IMR-90 (cell line): ENCODE results near the gene MZT2A. TPM values are rescaled to one million over a fixed set of nuclear protein-coding genes. Genes with fewer than 3 reads are reported as not detected.
"Not testable (repeated sequence)": the region's sequence is repeated elsewhere in the genome, so short reads cannot be mapped to it uniquely, and the experiment has no call there.

ENCODE experiments used
- ATAC-seq: fragments of 200-7000 bp; cut with Tn5 transposase; 2 replicates; pipeline ENCODE4 v1.9.1; 2020; ENCODE audit warnings: low read depth, mild to moderate bottlenecking, moderate library complexity
- BruUV-seq: library from RNA; stranded (reverse); fragments of 400-500 nt; replicated peaks from 2 replicates; lab custom pipeline; 2021; lab: Mats Ljungman, UMichigan
- CTCF ChIA-PET: fragments of 300-600 bp; formaldehyde crosslinking; extraction: SDS; loops from one replicate; lab custom pipeline; 2021; ENCODE audit warnings: antibody characterized with exemption; lab: Yijun Ruan, JAX
- POLR2A ChIA-PET: fragments of 300-600 bp; sonication (Branson Sonifier 250); formaldehyde crosslinking; loops from one replicate; lab custom pipeline; 2022; ENCODE audit warnings: antibody characterized with exemption; ENCODE audit not compliant: unreplicated experiment; lab: Charles Lee
- DNase-seq: peaks from one replicate; pipeline ENCODE4 v3.0.0; 2013
- H2AFZ ChIP-seq: replicated peaks from 2 replicates; pipeline ENCODE3; 2013; ENCODE audit warnings: low read length, mild to moderate bottlenecking; ENCODE audit not compliant: poor library complexity
- H2AK5ac ChIP-seq: 2 replicates; pipeline ENCODE4 v1.6.1; 2013; ENCODE audit warnings: low read depth, low read length, inconsistent platforms
- H2AK9ac ChIP-seq: replicated peaks from 2 replicates; pipeline ENCODE3; 2013; ENCODE audit warnings: mild to moderate bottlenecking, low read depth, low read length, moderate library complexity; ENCODE audit not compliant: poor library complexity
- H2BK120ac ChIP-seq: 2 replicates; pipeline ENCODE4 v1.6.1; 2013; ENCODE audit warnings: low read depth, low read length, inconsistent platforms
- H2BK15ac ChIP-seq: 3 replicates; pipeline ENCODE4 v1.6.1; 2013; ENCODE audit warnings: low read depth, low read length, inconsistent platforms
- H2BK20ac ChIP-seq: 2 replicates; pipeline ENCODE4 v1.6.1; 2013; ENCODE audit warnings: low read depth, mild to moderate bottlenecking, inconsistent platforms, low read length, moderate library complexity
- H2BK5ac ChIP-seq: 2 replicates; pipeline ENCODE4 v1.6.1; 2013; ENCODE audit warnings: mild to moderate bottlenecking, low read depth, low read length, inconsistent platforms; ENCODE audit not compliant: poor library complexity, severe bottlenecking
- H3K14ac ChIP-seq: replicated peaks from 2 replicates; pipeline ENCODE4 v1.6.1; 2013; ENCODE audit warnings: low read depth, low read length, inconsistent platforms
- H3K18ac ChIP-seq: 2 replicates; pipeline ENCODE4 v1.6.1; 2013; ENCODE audit warnings: low read depth, low read length, control low read depth
- H3K23ac ChIP-seq: 2 replicates; pipeline ENCODE4 v1.6.1; 2013; ENCODE audit warnings: low read depth, low read length, inconsistent platforms
- H3K27ac ChIP-seq: 2 replicates; pipeline ENCODE4 v1.5.1; 2013; ENCODE audit warnings: mild to moderate bottlenecking, control low read depth, low read length; ENCODE audit not compliant: insufficient read depth
- H3K27me3 ChIP-seq: 2 replicates; pipeline ENCODE4 v1.6.1; 2013; ENCODE audit warnings: low read length; ENCODE audit not compliant: control insufficient read depth, insufficient read depth
- H3K36me3 ChIP-seq: 2 replicates; pipeline ENCODE4 v1.6.1; 2013; ENCODE audit warnings: low read length, mixed read lengths; ENCODE audit not compliant: control insufficient read depth, insufficient read depth
- H3K4ac ChIP-seq: 2 replicates; pipeline ENCODE4 v1.6.1; 2013; ENCODE audit warnings: low read depth, low read length, inconsistent platforms
- H3K4me1 ChIP-seq: 2 replicates; pipeline ENCODE4 v1.6.1; 2013; ENCODE audit warnings: low read length, mixed read lengths; ENCODE audit not compliant: control insufficient read depth, insufficient read depth
- H3K4me2 ChIP-seq: 2 replicates; pipeline ENCODE4 v1.6.1; 2013; ENCODE audit warnings: low read depth, mild to moderate bottlenecking, control low read depth, low read length, moderate library complexity
- H3K4me3 ChIP-seq: 2 replicates; pipeline ENCODE4 v1.5.1; 2013; ENCODE audit warnings: low read depth, mild to moderate bottlenecking, control low read depth, low read length, moderate library complexity; ENCODE audit not compliant: insufficient read depth
- H3K56ac ChIP-seq: 2 replicates; pipeline ENCODE4 v1.6.1; 2013; ENCODE audit warnings: low read length, inconsistent platforms; ENCODE audit not compliant: insufficient read depth; ENCODE audit errors: extremely low read depth
- H3K79me1 ChIP-seq, 2 experiments: 2 replicates each; pipeline ENCODE4 v1.6.1; 2013; ENCODE audit warnings: low read length in 2 of 2, inconsistent platforms in 1 of 2, low read depth in 1 of 2
- H3K9ac ChIP-seq: 2 replicates; pipeline ENCODE4 v1.6.1; 2013; ENCODE audit warnings: low read depth, low read length, control low read depth
- H3K9me1 ChIP-seq: 2 replicates; pipeline ENCODE4 v1.6.1; 2013; ENCODE audit warnings: low read length, inconsistent platforms; ENCODE audit not compliant: insufficient read depth
- H3K9me3 ChIP-seq: 2 replicates; pipeline ENCODE4 v1.6.1; 2013; ENCODE audit warnings: low read length; ENCODE audit not compliant: control insufficient read depth, insufficient read depth
- H4K20me1 ChIP-seq: 2 replicates; pipeline ENCODE4 v1.6.1; 2013; ENCODE audit warnings: low read length, inconsistent platforms; ENCODE audit not compliant: insufficient read depth
- H4K5ac ChIP-seq: 2 replicates; pipeline ENCODE4 v1.6.1; 2013; ENCODE audit warnings: mild to moderate bottlenecking, low read depth, low read length, control low read depth
- H4K8ac ChIP-seq, 2 experiments: 2 replicates each; pipeline ENCODE4 v1.6.1; 2013; ENCODE audit warnings: low read depth in 2 of 2, low read length in 2 of 2, control low read depth in 1 of 2, inconsistent platforms in 1 of 2
- H4K91ac ChIP-seq: 2 replicates; pipeline ENCODE4 v1.6.1; 2013; ENCODE audit warnings: low read depth, low read length, inconsistent platforms; ENCODE audit not compliant: insufficient read depth
- WGBS, 2 experiments: methylation state at CpG; one replicate each; pipeline versions ENCODE4 v1.1.5 to v1.1.7; 2013; ENCODE audit warnings: missing lambda C conversion rate in 2 of 2; ENCODE audit not compliant: insufficient read length in 1 of 2; ENCODE audit errors: extremely low coverage in 2 of 2; 5-methylcytosine and 5-hydroxymethylcytosine counted together
- dilution Hi-C: fragments of 300-500 bp; cut with HindIII; formaldehyde crosslinking; loops from one replicate; pipeline ENCODE4 v1.14.3; 2018; ENCODE audit warnings: low sequenced_read_pairs; ENCODE audit not compliant: unreplicated experiment
- in situ Hi-C: fragments of 300-500 bp; cut with MboI; formaldehyde crosslinking; loops from 3 replicates; pipeline ENCODE4 v1.14.3; 2019; ENCODE audit warnings: low sequenced_read_pairs, inconsistent platforms, mixed read lengths
- intact Hi-C: fragments of 100-400 bp; cut with micrococcal nuclease; formaldehyde crosslinking; loops from 2 replicates; pipeline ENCODE4 v1.10.0; 2022
- polyA plus RNA-seq, 3 experiments: library from polyadenylated mRNA; depleted of rRNA; stranded (reverse); fragments of >200 nt; gene quantifications; 2 replicates each; pipeline ENCODE4 v1.2.3, GENCODE V29; 2012; ENCODE audit warnings: low replicate concordance in 1 of 3
- total RNA-seq: library from RNA; depleted of rRNA; stranded (reverse); fragments of >200 nt; gene quantifications from 2 replicates; pipeline ENCODE4 v1.2.3, GENCODE V29; 2012

MZT2A gene
- total and polyA plus RNA-seq, 2 of the 4 experiments (the other 2 are of a cell fraction), result 23.1 to 82.3 TPM

- H3K27me3 ChIP-seq, H3K9me1 ChIP-seq, H3K18ac ChIP-seq, CTCF ChIA-PET, H3K4ac ChIP-seq, H3K4me3 ChIP-seq, H4K5ac ChIP-seq, intact Hi-C loops, H2AFZ ChIP-seq, H2AK5ac ChIP-seq, dilution Hi-C loops, H3K9me3 ChIP-seq, H3K9ac ChIP-seq, H2BK5ac ChIP-seq, ATAC-seq, H3K79me1 ChIP-seq, H3K36me3 ChIP-seq, H3K23ac ChIP-seq, in situ Hi-C loops, BruUV-seq, H3K4me1 ChIP-seq, H3K56ac ChIP-seq, H3K27ac ChIP-seq, H2BK15ac ChIP-seq, H2BK120ac ChIP-seq, POLR2A ChIA-PET, H2AK9ac ChIP-seq, DNase-seq, H3K14ac ChIP-seq, H4K91ac ChIP-seq, H4K8ac ChIP-seq, H3K4me2 ChIP-seq, H4K20me1 ChIP-seq, H2BK20ac ChIP-seq: not testable (repeated sequence)
- WGBS, 2 experiments, result 83% methylated on average over 2 of the region's 17 CpGs; no CpG with 5 or more reads in 1 of the 2 experiments
Measured at GRCh38 chr2:131533609-131534316, 41.6 kb upstream of the MZT2A start.

- in situ Hi-C loops, H3K23ac ChIP-seq, H4K20me1 ChIP-seq, H3K4me3 ChIP-seq, H3K4ac ChIP-seq, intact Hi-C loops, H2BK5ac ChIP-seq, H3K18ac ChIP-seq, H3K9me3 ChIP-seq, H3K9ac ChIP-seq, H4K8ac ChIP-seq, DNase-seq, H2BK20ac ChIP-seq, H4K5ac ChIP-seq, H2AK5ac ChIP-seq, H2AFZ ChIP-seq, H3K27ac ChIP-seq, H3K27me3 ChIP-seq, BruUV-seq, H3K4me1 ChIP-seq, dilution Hi-C loops, POLR2A ChIA-PET, H3K56ac ChIP-seq, CTCF ChIA-PET, H3K9me1 ChIP-seq, H2BK15ac ChIP-seq, H4K91ac ChIP-seq, H3K36me3 ChIP-seq, H3K14ac ChIP-seq, H3K4me2 ChIP-seq, ATAC-seq, H2AK9ac ChIP-seq, H3K79me1 ChIP-seq, H2BK120ac ChIP-seq: not testable (repeated sequence)
- 89% methylated on average over 5 of the region's 23 CpGs; no CpG with 5 or more reads in 1 of the 2 experiments for WGBS, 2 experiments
Measured at GRCh38 chr2:131532723-131533608, 40.8 kb upstream of the MZT2A start.
